A549 (cell line): Measurements from ENCODE around the gene USP3. TPM values are rescaled to one million over a fixed set of nuclear protein-coding genes. Genes with fewer than 3 reads are reported as not detected.

ENCODE experiments used
- ATAC-seq, 2 experiments: fragments of 200-7000 bp in 1 of 2; fragments of >200 bp in 1 of 2; cut with Nextera tagmentation in 1 of 2; cut with Tn5 transposase in 1 of 2; 3 replicates each; pipeline versions ENCODE4 v1.8.0 to v1.9.1; 2018 to 2020; ENCODE audit warnings: mild to moderate bottlenecking in 1 of 2, moderate library complexity in 1 of 2
- CTCF ChIA-PET: fragments of 300-600 bp; sonication (Branson Sonifier 250); formaldehyde crosslinking; extraction: SDS; loops from one replicate; lab custom pipeline; 2021; ENCODE audit warnings: antibody characterized with exemption, inconsistent platforms; lab: Yijun Ruan, JAX
- POLR2A ChIA-PET: fragments of 350-600 bp; formaldehyde crosslinking; extraction: SDS; loops from one replicate; lab custom pipeline; 2021; ENCODE audit warnings: antibody characterized with exemption, inconsistent platforms; lab: Yijun Ruan, JAX
- DNase-seq, 2 experiments: peaks; one replicate each; pipeline versions ENCODE4 v3.0.0 to v3.0.0-alpha.2; 2011 to 2016; ENCODE audit warnings: low read depth in 1 of 2, low spot score in 1 of 2
- FAIRE-seq: peaks from 2 replicates; lab custom pipeline; 2011; peaks lifted over from hg19 to GRCh38; lab: Jason Lieb, UNC
- H3K27ac ChIP-seq, 2 experiments: fragments of >200 bp; sonication (Bioruptor Twin); formaldehyde crosslinking; 3 replicates each; pipeline ENCODE4 v1.5.1; 2016 to 2017
- H3K4me1 ChIP-seq: fragments of >200 bp; sonication (Bioruptor Twin); formaldehyde crosslinking; 3 replicates; pipeline ENCODE4 v1.6.1; 2016
- H3K4me2 ChIP-seq: fragments of >200 bp; sonication (Bioruptor Twin); formaldehyde crosslinking; 3 replicates; pipeline ENCODE4 v1.6.1; 2016
- H3K4me3 ChIP-seq: fragments of >200 bp; sonication (Bioruptor Twin); formaldehyde crosslinking; 3 replicates; pipeline ENCODE4 v1.5.1; 2016
- H3K9me3 ChIP-seq: fragments of >200 bp; sonication (Bioruptor Twin); formaldehyde crosslinking; 3 replicates; pipeline ENCODE4 v1.6.1; 2016
- BHLHE40 ChIP-seq: IDR thresholded peaks from 2 replicates; pipeline ENCODE4 v1.6.1; 2012; ENCODE audit warnings: low read depth, low read length, inconsistent platforms
- CBX2 ChIP-seq: fragments of 200-600 bp; sonication (generic); IDR thresholded peaks from 2 replicates; pipeline ENCODE4 v1.6.1; 2016; ENCODE audit warnings: low read depth, mild to moderate bottlenecking, borderline replicate concordance
- CHD2 ChIP-seq: fragments of 150-350 bp; IDR thresholded peaks from 2 replicates; pipeline ENCODE4 v1.6.1; 2014; ENCODE audit warnings: low read length; ENCODE audit not compliant: partially characterized antibody
- FOSL2 ChIP-seq, 2 experiments: fragments of 450-650 bp in 1 of 2; fragments of >200 bp in 1 of 2; sonication (Bioruptor Twin) in 1 of 2; formaldehyde crosslinking; IDR thresholded peaks; 2 replicates each; pipeline versions ENCODE4 v1.5.0 to v1.6.1; 2016 to 2020; ENCODE audit warnings: mild to moderate bottlenecking in 1 of 2, moderate library complexity in 1 of 2
- FOXS1 ChIP-seq: fragments of 250-450 bp; sonication (Bioruptor Pico); IDR thresholded peaks from 2 replicates; pipeline ENCODE4 v1.5.0; 2020; ENCODE audit warnings: mild to moderate bottlenecking, moderate library complexity
- GATA3 ChIP-seq: IDR thresholded peaks from 2 replicates; pipeline ENCODE4 v1.6.1; 2012; ENCODE audit warnings: borderline replicate concordance
- JUNB ChIP-seq: fragments of >200 bp; sonication (Bioruptor Twin); formaldehyde crosslinking; IDR thresholded peaks from 2 replicates; pipeline ENCODE4 v1.6.1; 2016
- MAFK ChIP-seq: fragments of 450-650 bp; IDR thresholded peaks from 2 replicates; pipeline ENCODE4 v1.6.1; 2014; ENCODE audit not compliant: partially characterized antibody
- NFE2L2 ChIP-seq: fragments of 150-350 bp; conservative IDR thresholded peaks from 2 replicates; pipeline ENCODE4 v1.6.1; 2014; ENCODE audit warnings: low read length
- RAD21 ChIP-seq, 2 experiments: fragments of >200 bp in 1 of 2; sonication (Bioruptor Twin) in 1 of 2; formaldehyde crosslinking in 1 of 2; IDR thresholded peaks in 1 of 2; conservative IDR thresholded peaks in 1 of 2; 2 replicates in 1 of 2; 3 replicates in 1 of 2; pipeline ENCODE4 v1.6.1; 2012 to 2018; ENCODE audit warnings: inconsistent platforms in 1 of 2
- RARB ChIP-seq: fragments of 250-450 bp; sonication (Bioruptor Pico); IDR thresholded peaks from 2 replicates; pipeline ENCODE4 v1.8.0; 2021; ENCODE audit warnings: mild to moderate bottlenecking, moderate library complexity
- RNF2 ChIP-seq: fragments of 200-600 bp; sonication (generic); IDR thresholded peaks from 2 replicates; pipeline ENCODE4 v1.6.1; 2016; ENCODE audit warnings: low read depth, mild to moderate bottlenecking, antibody characterized with exemption, moderate library complexity, borderline replicate concordance
- SMC3 ChIP-seq: fragments of >200 bp; sonication (Bioruptor Twin); formaldehyde crosslinking; IDR thresholded peaks from 3 replicates; pipeline ENCODE4 v1.6.1; 2018; ENCODE audit warnings: inconsistent platforms
- ZFP36 ChIP-seq: fragments of 450-650 bp; IDR thresholded peaks from 2 replicates; pipeline ENCODE4 v1.6.1; 2014; ENCODE audit warnings: borderline replicate concordance; ENCODE audit not compliant: partially characterized antibody
- ZNF302 ChIP-seq: fragments of 250-450 bp; sonication (Bioruptor Pico); IDR thresholded peaks from 2 replicates; pipeline ENCODE4 v1.9.0; 2021; ENCODE audit warnings: inconsistent platforms, mild to moderate bottlenecking, moderate library complexity
- WGBS: methylation state at CpG from one replicate; pipeline ENCODE4 v1.1.6; 2017; ENCODE audit errors: missing lambda C conversion rate; 5-methylcytosine and 5-hydroxymethylcytosine counted together
- polyA plus RNA-seq, 4 experiments: library from polyadenylated mRNA; depleted of rRNA in 3 of 4; stranded (reverse); fragments of >200 nt; fragmentation: RNase III in 1 of 4; extraction: RNeasy Plus Mini Kit Qiagen cat#74134 plus additional on column Dnase treatment in 1 of 4; gene quantifications; 2 replicates in 3 of 4; 3 replicates in 1 of 4; pipeline ENCODE4 v1.2.3, GENCODE V29; 2011 to 2017
- TF ChIP-seq, protein P1 (sequence below): fragments of >200 bp; sonication (Bioruptor Twin); formaldehyde crosslinking; IDR thresholded peaks from 3 replicates; pipeline ENCODE4 v1.5.1; 2016
- TF ChIP-seq, protein P2 (sequence below): IDR thresholded peaks from 2 replicates; pipeline ENCODE4 v1.6.1; 2012
- TF ChIP-seq, protein P3 (sequence below): fragments of >200 bp; sonication (Bioruptor Twin); formaldehyde crosslinking; IDR thresholded peaks from 3 replicates; pipeline ENCODE4 v1.6.1; 2016
- TF ChIP-seq, protein P4 (sequence below): fragments of 450-650 bp; IDR thresholded peaks from 2 replicates; pipeline ENCODE4 v1.6.1; 2014; ENCODE audit warnings: antibody characterized with exemption
- TF ChIP-seq, protein P5 (sequence below): IDR thresholded peaks from 2 replicates; pipeline ENCODE4 v1.6.1; 2012; ENCODE audit warnings: low read depth, borderline replicate concordance
- TF ChIP-seq, protein P6 (sequence below): fragments of >200 bp; sonication (Bioruptor Twin); formaldehyde crosslinking; IDR thresholded peaks from 2 replicates; pipeline ENCODE4 v1.6.1; 2016

USP3 gene
- polyA plus RNA-seq, 2 of the 4 experiments (the other 2 are of a cell fraction), result 41.8 to 99.1 TPM

DNA sequence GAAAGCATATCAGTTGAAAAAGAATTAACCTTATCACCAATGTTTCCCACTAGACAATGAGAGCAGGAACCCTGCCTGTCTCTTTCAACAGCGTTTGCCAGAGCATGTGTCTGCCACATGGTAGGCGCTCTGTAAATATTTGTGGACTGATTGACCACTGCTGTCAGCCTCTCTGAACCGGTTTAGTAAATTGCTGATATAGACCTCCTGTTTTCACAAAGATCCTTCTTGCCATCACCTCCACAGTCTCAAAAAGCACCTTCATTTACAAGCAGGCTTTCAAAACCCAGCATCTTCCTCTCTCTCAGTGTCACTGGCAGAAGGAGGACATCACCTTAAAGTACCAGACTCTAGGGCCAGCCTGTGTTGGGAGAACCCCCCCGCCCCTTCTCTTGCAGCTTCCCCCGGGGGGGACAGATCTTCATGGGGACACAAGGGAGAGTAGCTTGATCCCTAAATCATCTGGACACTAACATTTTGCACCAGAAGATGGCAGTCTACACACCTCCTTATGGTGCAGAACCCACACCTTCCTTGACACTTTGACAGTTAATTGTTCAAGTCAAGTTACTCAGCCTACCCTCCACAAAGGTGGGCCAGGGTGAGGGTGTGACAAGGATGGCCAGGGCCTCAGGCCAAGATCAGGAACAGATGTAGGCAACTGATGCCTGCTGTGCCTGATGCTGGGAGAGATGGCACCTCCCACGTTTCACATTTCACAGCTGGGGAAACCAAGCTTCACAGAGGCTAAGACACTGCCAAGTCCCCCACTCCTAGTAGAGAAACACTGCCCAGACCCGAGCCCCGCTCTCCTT is 37.8 kb upstream of the USP3 start:
- Histone ChIP-seq H3K4me2 (peak overlapping the region; percentile 23; the same call in 2 of the 3 replicates), H3K4me3 (no peak overlapping the region), H3K9me3 (no peaks in the 10 kb centered on the region), H3K27ac (peak overlapping the region; percentile 46 to 70), H3K4me1 (peaks cover 47% of the 10 kb centered on the region)
- TF ChIP-seq MAFK (peak; percentile 6), NFE2L2 (no peak), RAD21 (conservative IDR thresholded peaks at IDR 0.05 in 1 of 2, IDR thresholded peaks at IDR 0.05 in 1 of 2) (peak; percentile 96 to 97), SMC3 (peak; percentile 97), ZNF302 (no peak)
- TF ChIP-seq, protein P1, sequence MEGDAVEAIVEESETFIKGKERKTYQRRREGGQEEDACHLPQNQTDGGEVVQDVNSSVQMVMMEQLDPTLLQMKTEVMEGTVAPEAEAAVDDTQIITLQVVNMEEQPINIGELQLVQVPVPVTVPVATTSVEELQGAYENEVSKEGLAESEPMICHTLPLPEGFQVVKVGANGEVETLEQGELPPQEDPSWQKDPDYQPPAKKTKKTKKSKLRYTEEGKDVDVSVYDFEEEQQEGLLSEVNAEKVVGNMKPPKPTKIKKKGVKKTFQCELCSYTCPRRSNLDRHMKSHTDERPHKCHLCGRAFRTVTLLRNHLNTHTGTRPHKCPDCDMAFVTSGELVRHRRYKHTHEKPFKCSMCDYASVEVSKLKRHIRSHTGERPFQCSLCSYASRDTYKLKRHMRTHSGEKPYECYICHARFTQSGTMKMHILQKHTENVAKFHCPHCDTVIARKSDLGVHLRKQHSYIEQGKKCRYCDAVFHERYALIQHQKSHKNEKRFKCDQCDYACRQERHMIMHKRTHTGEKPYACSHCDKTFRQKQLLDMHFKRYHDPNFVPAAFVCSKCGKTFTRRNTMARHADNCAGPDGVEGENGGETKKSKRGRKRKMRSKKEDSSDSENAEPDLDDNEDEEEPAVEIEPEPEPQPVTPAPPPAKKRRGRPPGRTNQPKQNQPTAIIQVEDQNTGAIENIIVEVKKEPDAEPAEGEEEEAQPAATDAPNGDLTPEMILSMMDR, result peak; percentile 95
- TF ChIP-seq, protein P2, sequence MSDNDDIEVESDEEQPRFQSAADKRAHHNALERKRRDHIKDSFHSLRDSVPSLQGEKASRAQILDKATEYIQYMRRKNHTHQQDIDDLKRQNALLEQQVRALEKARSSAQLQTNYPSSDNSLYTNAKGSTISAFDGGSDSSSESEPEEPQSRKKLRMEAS, result peak; percentile 50
- WGBS, result 15% methylated on average over 8 of the region's 8 CpGs
- POLR2A ChIA-PET, result interaction anchor here (0.7 to 1.8 kb wide), 4 partner anchors 35 to 309 kb away, joined by 4 to 17 read pairs (median 6); partner anchors contain the start of genes RPS27L and USP3
- peak; percentile 88 to 91 for DNase-seq
- peak; percentile 87 for FAIRE-seq
- ATAC-seq, result peak; percentile 82 to 89
- CTCF ChIA-PET, result interaction anchor here (0.6 to 11.9 kb wide), 81 partner anchors 9 to 655 kb away, joined by 3 to 185 read pairs (median 6); partner anchors contain the start of genes APH1B, CIAO2A, DAPK2 and FBXL22

DNA sequence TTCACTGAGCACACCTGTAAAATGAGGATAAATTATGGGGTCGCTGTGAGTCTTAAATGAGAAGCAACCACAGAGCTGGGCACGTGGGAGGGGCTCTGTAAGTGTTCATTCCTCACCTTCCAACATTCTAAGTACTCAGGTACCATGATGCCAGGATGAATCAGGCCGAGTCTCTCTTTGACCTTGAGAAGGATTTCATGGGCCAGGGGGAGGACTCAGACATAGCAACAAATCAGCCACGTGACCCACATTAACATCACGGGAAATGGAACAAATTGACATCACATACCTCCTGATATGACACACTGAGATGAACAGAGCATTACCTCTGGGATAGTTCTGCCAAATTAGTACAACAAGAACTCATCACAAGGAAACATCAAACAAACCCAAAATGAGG is 35.2 kb upstream of the USP3 start:
- 69% methylated on average over 5 of the region's 5 CpGs for WGBS
- CTCF ChIA-PET, result interaction anchor here (0.7 to 11.9 kb wide), 8 partner anchors 15 to 599 kb away, joined by 3 to 185 read pairs (median 4); partner anchors contain the start of genes FBXL22 and USP3
- DNase-seq, result no peak
- no peak for ATAC-seq
- no peaks in the 10 kb centered on the region for H3K9me3 ChIP-seq
- H3K4me2 ChIP-seq, result no peak overlapping the region
- no peak overlapping the region for H3K4me3 ChIP-seq
- no peak overlapping the region for H3K27ac ChIP-seq
- POLR2A ChIA-PET, result no interaction called here
- TF ChIP-seq FOSL2 (IDR thresholded peaks at IDR 0.05), result no peak
- no peak for TF ChIP-seq FOSL2 (CRISPR knock-in tag; IDR thresholded peaks at IDR 0.05)
- no peak for TF ChIP-seq RNF2
- TF ChIP-seq GATA3, result no peak
- TF ChIP-seq ZFP36, result no peak
- TF ChIP-seq, protein P3, sequence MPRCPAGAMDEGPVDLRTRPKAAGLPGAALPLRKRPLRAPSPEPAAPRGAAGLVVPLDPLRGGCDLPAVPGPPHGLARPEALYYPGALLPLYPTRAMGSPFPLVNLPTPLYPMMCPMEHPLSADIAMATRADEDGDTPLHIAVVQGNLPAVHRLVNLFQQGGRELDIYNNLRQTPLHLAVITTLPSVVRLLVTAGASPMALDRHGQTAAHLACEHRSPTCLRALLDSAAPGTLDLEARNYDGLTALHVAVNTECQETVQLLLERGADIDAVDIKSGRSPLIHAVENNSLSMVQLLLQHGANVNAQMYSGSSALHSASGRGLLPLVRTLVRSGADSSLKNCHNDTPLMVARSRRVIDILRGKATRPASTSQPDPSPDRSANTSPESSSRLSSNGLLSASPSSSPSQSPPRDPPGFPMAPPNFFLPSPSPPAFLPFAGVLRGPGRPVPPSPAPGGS, result no peak
- no peak for TF ChIP-seq JUNB
- TF ChIP-seq CBX2, result no peak
- TF ChIP-seq, protein P4, sequence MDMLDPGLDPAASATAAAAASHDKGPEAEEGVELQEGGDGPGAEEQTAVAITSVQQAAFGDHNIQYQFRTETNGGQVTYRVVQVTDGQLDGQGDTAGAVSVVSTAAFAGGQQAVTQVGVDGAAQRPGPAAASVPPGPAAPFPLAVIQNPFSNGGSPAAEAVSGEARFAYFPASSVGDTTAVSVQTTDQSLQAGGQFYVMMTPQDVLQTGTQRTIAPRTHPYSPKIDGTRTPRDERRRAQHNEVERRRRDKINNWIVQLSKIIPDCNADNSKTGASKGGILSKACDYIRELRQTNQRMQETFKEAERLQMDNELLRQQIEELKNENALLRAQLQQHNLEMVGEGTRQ, result no peak
- no peak for TF ChIP-seq RARB (CRISPR knock-in tag)
- TF ChIP-seq, protein P5, sequence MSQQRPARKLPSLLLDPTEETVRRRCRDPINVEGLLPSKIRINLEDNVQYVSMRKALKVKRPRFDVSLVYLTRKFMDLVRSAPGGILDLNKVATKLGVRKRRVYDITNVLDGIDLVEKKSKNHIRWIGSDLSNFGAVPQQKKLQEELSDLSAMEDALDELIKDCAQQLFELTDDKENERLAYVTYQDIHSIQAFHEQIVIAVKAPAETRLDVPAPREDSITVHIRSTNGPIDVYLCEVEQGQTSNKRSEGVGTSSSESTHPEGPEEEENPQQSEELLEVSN, result no peak
- TF ChIP-seq BHLHE40, result no peak
- TF ChIP-seq CHD2, result no peak
- TF ChIP-seq, protein P1, result no peak
- TF ChIP-seq, protein P6, sequence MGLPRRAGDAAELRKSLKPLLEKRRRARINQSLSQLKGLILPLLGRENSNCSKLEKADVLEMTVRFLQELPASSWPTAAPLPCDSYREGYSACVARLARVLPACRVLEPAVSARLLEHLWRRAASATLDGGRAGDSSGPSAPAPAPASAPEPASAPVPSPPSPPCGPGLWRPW, result no peak
- TF ChIP-seq FOXS1 (CRISPR knock-in tag), result no peak
- no peak for FAIRE-seq
- peaks cover 39% of the 10 kb centered on the region for H3K4me1 ChIP-seq
